Neural progenitor cell (in vitro differentiated cells): ENCODE measurements around the gene SLC28A1. TPM values are rescaled to one million over a fixed set of nuclear protein-coding genes. Genes with fewer than 3 reads are reported as not detected.
A peak's percentile ranks its signal among the peaks of the same experiment; 100 is the strongest.

ENCODE experiments used
- DNase-seq: peaks from one replicate; pipeline ENCODE4 v3.0.0-alpha.2; 2016; ENCODE audit warnings: low spot score
- H2AFZ ChIP-seq: fragments of 200-600 bp; sonication (generic); replicated peaks from 2 replicates; pipeline ENCODE4 v1.6.1; 2016; ENCODE audit warnings: antibody characterized with exemption
- H3F3A ChIP-seq: fragments of 200-600 bp; sonication (generic); 2 replicates; pipeline ENCODE4 v1.6.1; 2016; ENCODE audit warnings: antibody characterized with exemption, low read depth
- H3K27ac ChIP-seq: fragments of 200-600 bp; sonication (generic); 2 replicates; pipeline ENCODE4 v1.5.1; 2016; ENCODE audit warnings: mild to moderate bottlenecking
- H3K27me3 ChIP-seq: fragments of 200-600 bp; sonication (generic); 2 replicates; pipeline ENCODE4 v1.6.1; 2016; ENCODE audit warnings: mild to moderate bottlenecking, moderate library complexity
- H3K36me3 ChIP-seq: fragments of 200-600 bp; sonication (generic); 2 replicates; pipeline ENCODE4 v1.5.1; 2016
- H3K4me1 ChIP-seq: fragments of 200-600 bp; sonication (generic); 2 replicates; pipeline ENCODE4 v1.6.1; 2016; ENCODE audit warnings: mixed run types
- H3K4me2 ChIP-seq: fragments of 200-600 bp; sonication (generic); 2 replicates; pipeline ENCODE4 v1.6.1; 2016
- H3K4me3 ChIP-seq: fragments of 200-600 bp; sonication (generic); 2 replicates; pipeline ENCODE4 v1.5.1; 2016
- H3K79me2 ChIP-seq: fragments of 200-600 bp; sonication (generic); 2 replicates; pipeline ENCODE4 v1.6.1; 2016; ENCODE audit warnings: low read depth
- H3K9ac ChIP-seq: fragments of 200-600 bp; sonication (generic); 2 replicates; pipeline ENCODE4 v1.6.1; 2016
- H3K9me3 ChIP-seq: fragments of 200-600 bp; sonication (generic); 2 replicates; pipeline ENCODE4 v1.5.1; 2016; ENCODE audit warnings: low read depth
- H4K20me1 ChIP-seq: fragments of 200-600 bp; sonication (generic); 2 replicates; pipeline ENCODE4 v1.6.1; 2016; ENCODE audit warnings: low read depth
- H3K27ac Mint-ChIP-seq: 3 replicates; pipeline ENCODE4 v1.8.0; 2021; ENCODE audit warnings: mixed read lengths
- H3K27me3 Mint-ChIP-seq: 2 replicates; pipeline ENCODE4 v1.8.0; 2022; ENCODE audit warnings: low read depth, mild to moderate bottlenecking, inconsistent platforms, moderate library complexity, mixed read lengths; ENCODE audit not compliant: insufficient read depth
- H3K36me3 Mint-ChIP-seq: 3 replicates; pipeline ENCODE4 v1.8.0; 2021; ENCODE audit warnings: mixed read lengths
- H3K4me1 Mint-ChIP-seq: 3 replicates; pipeline ENCODE4 v1.8.0; 2021; ENCODE audit warnings: mixed read lengths
- H3K4me3 Mint-ChIP-seq: 3 replicates; pipeline ENCODE4 v1.8.0; 2021; ENCODE audit warnings: mild to moderate bottlenecking, moderate library complexity, mixed read lengths
- H3K9me3 Mint-ChIP-seq: 3 replicates; pipeline ENCODE4 v1.8.0; 2020; ENCODE audit warnings: mixed read lengths
- EZH2 ChIP-seq: fragments of 200-600 bp; sonication (generic); IDR thresholded peaks from 2 replicates; pipeline ENCODE4 v1.6.1; 2017; ENCODE audit warnings: antibody characterized with exemption, mild to moderate bottlenecking, moderate library complexity
- EZH2phosphoT487 ChIP-seq: fragments of 200-600 bp; sonication (generic); IDR thresholded peaks from 2 replicates; pipeline ENCODE4 v1.6.1; 2017; ENCODE audit warnings: antibody characterized with exemption
- total RNA-seq: library from RNA; depleted of rRNA; stranded (reverse); fragments of >200 nt; gene quantifications from 2 replicates; pipeline ENCODE4 v1.2.3, GENCODE V29; 2015; ENCODE audit warnings: low replicate concordance
- TF ChIP-seq, protein P1 (sequence below): fragments of 200-600 bp; sonication (generic); IDR thresholded peaks from 2 replicates; pipeline ENCODE4 v1.5.1; 2017; ENCODE audit warnings: antibody characterized with exemption, mild to moderate bottlenecking

SLC28A1 gene
- total RNA-seq, 1 donor from 2014 or later: not detected

DNA sequence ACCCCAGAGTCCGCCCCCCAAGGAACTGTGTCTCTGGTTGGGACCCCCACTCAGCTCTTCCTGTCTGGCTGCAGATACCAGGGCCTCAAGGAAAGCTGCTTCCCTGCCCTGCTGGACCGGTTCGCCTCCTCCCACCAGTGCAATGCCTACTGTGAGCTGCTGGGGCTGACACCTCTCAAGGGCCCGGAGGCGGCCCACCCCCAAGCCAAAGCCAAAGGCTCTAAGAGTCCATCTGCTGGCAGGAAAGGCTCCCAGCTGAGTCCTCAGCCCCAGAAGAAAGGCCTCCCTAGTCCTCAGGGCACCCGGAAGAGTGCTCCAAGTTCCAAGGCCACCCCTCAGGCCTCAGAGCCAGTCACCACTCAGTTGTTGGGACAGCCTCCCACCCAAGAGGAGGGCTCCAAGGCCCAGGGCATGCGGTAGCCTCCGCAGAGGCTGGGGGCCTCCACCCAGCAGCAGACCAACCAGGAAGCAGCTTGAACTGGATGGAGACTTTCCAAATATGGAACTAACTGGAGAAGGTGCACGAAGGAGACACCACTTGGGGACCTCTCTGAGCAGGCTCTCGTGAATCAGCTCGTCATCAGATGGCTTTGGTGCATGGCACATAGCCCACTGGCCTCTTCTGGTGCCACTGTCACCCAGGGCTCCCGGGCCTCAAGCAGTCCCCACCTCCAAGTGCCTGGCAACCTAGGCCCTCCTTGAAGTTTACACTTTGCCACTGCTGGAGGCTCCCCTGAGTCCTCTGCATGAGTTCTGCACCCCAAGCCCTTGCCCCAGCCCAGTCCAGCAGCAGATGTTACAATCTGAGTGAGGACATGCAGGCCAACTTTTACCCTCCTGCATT is 16.2 kb upstream of the SLC28A1 start:
- Mint-ChIP-seq H3K27me3 (peaks cover 5% of the 10 kb centered on the region), H3K4me1 (peaks cover 12% of the 10 kb centered on the region), H3K27ac (no peak overlapping the region), H3K9me3 (peaks cover 3% of the 10 kb centered on the region), H3K4me3 (no peak overlapping the region), H3K36me3 (peaks cover 2% of the 10 kb centered on the region)
- Histone ChIP-seq H3K27me3 (no peaks in the 10 kb centered on the region), H3F3A (no peaks in the 10 kb centered on the region), H4K20me1 (no peaks in the 10 kb centered on the region), H3K27ac (no peak overlapping the region), H3K4me2 (no peak overlapping the region), H3K36me3 (no peaks in the 10 kb centered on the region), H3K4me3 (no peak overlapping the region), H3K9me3 (no peaks in the 10 kb centered on the region), H3K79me2 (no peaks in the 10 kb centered on the region), H3K9ac (no peak overlapping the region), H2AFZ (no peak overlapping the region), H3K4me1 (no peaks in the 10 kb centered on the region)
- TF ChIP-seq EZH2phosphoT487 (no peak), EZH2 (no peak)
- TF ChIP-seq, protein P1, sequence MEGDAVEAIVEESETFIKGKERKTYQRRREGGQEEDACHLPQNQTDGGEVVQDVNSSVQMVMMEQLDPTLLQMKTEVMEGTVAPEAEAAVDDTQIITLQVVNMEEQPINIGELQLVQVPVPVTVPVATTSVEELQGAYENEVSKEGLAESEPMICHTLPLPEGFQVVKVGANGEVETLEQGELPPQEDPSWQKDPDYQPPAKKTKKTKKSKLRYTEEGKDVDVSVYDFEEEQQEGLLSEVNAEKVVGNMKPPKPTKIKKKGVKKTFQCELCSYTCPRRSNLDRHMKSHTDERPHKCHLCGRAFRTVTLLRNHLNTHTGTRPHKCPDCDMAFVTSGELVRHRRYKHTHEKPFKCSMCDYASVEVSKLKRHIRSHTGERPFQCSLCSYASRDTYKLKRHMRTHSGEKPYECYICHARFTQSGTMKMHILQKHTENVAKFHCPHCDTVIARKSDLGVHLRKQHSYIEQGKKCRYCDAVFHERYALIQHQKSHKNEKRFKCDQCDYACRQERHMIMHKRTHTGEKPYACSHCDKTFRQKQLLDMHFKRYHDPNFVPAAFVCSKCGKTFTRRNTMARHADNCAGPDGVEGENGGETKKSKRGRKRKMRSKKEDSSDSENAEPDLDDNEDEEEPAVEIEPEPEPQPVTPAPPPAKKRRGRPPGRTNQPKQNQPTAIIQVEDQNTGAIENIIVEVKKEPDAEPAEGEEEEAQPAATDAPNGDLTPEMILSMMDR: no peak
- no peak for DNase-seq

DNA sequence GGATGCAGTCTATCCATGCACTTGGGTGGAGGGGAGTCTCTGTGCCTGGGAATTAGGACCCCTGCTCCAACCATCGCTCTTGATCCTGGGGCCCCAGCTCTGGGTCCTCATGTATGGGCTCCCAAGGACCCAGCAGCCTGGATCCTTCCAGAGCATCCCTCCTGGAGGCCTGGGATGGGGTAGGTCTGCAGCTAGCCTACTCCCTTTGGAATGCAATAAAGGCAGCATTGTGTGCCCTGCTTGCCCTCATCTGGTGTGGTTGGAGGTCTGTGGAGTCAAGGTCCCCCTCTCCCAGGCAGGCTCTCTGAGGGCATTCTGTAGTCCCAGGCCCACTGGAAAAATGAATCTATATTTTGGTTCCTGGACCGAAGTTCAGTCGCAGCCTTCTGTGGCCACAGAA is 15.0 kb upstream of the SLC28A1 start:
- Histone ChIP-seq H3K27me3 (no peaks in the 10 kb centered on the region), H3F3A (no peaks in the 10 kb centered on the region), H3K4me3 (no peak overlapping the region), H3K4me1 (no peaks in the 10 kb centered on the region), H3K9ac (no peak overlapping the region), H3K79me2 (no peaks in the 10 kb centered on the region), H3K4me2 (no peak overlapping the region), H3K36me3 (no peaks in the 10 kb centered on the region), H4K20me1 (no peaks in the 10 kb centered on the region), H2AFZ (no peak overlapping the region), H3K9me3 (no peaks in the 10 kb centered on the region), H3K27ac (no peak overlapping the region)
- DNase-seq: no peak
- H3K9me3 Mint-ChIP-seq: peaks cover 3% of the 10 kb centered on the region
- H3K4me3 Mint-ChIP-seq: no peak overlapping the region
- peaks cover 5% of the 10 kb centered on the region for H3K4me1 Mint-ChIP-seq
- H3K36me3 Mint-ChIP-seq: peaks cover 2% of the 10 kb centered on the region
- peaks cover 5% of the 10 kb centered on the region for H3K27me3 Mint-ChIP-seq
- TF ChIP-seq EZH2 (no peak), EZH2phosphoT487 (no peak)
- TF ChIP-seq, protein P1: no peak
- H3K27ac Mint-ChIP-seq: no peak overlapping the region

DNA sequence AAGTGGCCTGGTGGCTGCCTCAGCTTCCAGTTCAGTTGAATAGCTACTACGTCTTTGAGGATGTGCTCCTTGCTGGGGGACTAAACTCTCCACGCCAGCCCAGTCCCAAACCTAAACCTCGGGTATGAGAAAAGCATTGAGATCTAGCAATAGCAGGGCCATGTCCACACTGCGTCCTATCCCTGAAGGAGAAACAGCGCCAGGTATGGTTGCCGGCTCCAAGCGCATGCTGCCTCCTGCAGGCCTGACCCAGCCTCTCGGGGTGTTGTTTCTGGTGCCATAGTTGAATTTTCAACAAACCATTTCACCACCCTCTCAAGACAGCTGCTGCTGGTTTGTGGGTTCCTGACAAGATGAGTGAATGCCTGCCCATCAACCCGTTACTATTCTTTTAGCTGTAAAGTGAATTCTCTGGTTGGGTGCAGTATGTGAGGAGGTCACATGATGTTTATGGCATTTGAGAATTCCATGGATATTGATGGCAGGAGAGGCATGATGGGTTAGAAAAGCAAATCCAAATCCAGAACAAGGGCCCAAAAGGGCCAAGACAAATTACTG is 13.0 kb upstream of the SLC28A1 start:
- H3K4me3 Mint-ChIP-seq: no peak overlapping the region
- no peak overlapping the region for H2AFZ ChIP-seq
- no peak overlapping the region for H3K27ac Mint-ChIP-seq
- no peaks in the 10 kb centered on the region for H3K9me3 ChIP-seq
- H3K4me1 Mint-ChIP-seq: peaks cover 8% of the 10 kb centered on the region
- no peak overlapping the region for H3K4me2 ChIP-seq
- H3K27ac ChIP-seq: no peak overlapping the region
- peaks cover 2% of the 10 kb centered on the region for H3K27me3 Mint-ChIP-seq
- no peaks in the 10 kb centered on the region for H4K20me1 ChIP-seq
- DNase-seq: no peak
- peaks cover 2% of the 10 kb centered on the region for H3K36me3 Mint-ChIP-seq
- no peaks in the 10 kb centered on the region for H3K4me1 ChIP-seq
- no peak overlapping the region for H3K4me3 ChIP-seq
- no peaks in the 10 kb centered on the region for H3F3A ChIP-seq
- H3K79me2 ChIP-seq: no peaks in the 10 kb centered on the region
- no peaks in the 10 kb centered on the region for H3K27me3 ChIP-seq
- H3K9me3 Mint-ChIP-seq: peaks cover 3% of the 10 kb centered on the region
- no peak overlapping the region for H3K9ac ChIP-seq
- H3K36me3 ChIP-seq: no peaks in the 10 kb centered on the region
- TF ChIP-seq EZH2phosphoT487 (no peak), EZH2 (no peak)
- TF ChIP-seq, protein P1: peak; percentile 28
